Measurements from ENCODE around the gene SPECC1L.

The SPECC1L gene

GRCh38 chr22:24270556-24271385 lies at the start of gene SPECC1L:
SPECC1L (plus strand) TSS chr22:24270831; CDS start chr22:24302232, 31,401 bp downstream.
- H3K27ac ChIP-seq (ENCODE audit: low read depth, low read length): peak within 1 kb of the TSS; percentile 94
- H3K4me1 ChIP-seq (ENCODE audit: control insufficient read depth, insufficient read depth, low read length): peaks cover 15% of the 10 kb centered on the region
- H3K9ac ChIP-seq (ENCODE audit: low read depth, low read length): peak within 1 kb of the TSS; percentile 94

GRCh38 chr22:24224468-24224867 lies 46.2 kb upstream of the SPECC1L start:
- Histone ChIP-seq H3K4me3 (ENCODE audit: low read depth, low read length) (no peak overlapping the region), H3K4me1 (ENCODE audit: control insufficient read depth, insufficient read depth, low read length) (no peaks in the 10 kb centered on the region), H3K27me3 (ENCODE audit: control insufficient read depth, insufficient read depth, low read length) (no peaks in the 10 kb centered on the region), H3K9me3 (ENCODE audit: control insufficient read depth, insufficient read depth, low read length) (no peaks in the 10 kb centered on the region), H3K27ac (ENCODE audit: low read depth, low read length) (no peak overlapping the region), H3K36me3 (ENCODE audit: control insufficient read depth, insufficient read depth, low read length) (no peaks in the 10 kb centered on the region), H3K9ac (ENCODE audit: low read depth, low read length) (no peak overlapping the region)

More at GRCh38 chr22:24270556-24271385, at the start of gene SPECC1L:
- Histone ChIP-seq H3K4me3 (ENCODE audit: low read depth, low read length) (peak within 1 kb of the TSS; percentile 93), H3K9me3 (ENCODE audit: control insufficient read depth, insufficient read depth, low read length) (no peaks in the 10 kb centered on the region), H3K27me3 (ENCODE audit: control insufficient read depth, insufficient read depth, low read length) (no peaks in the 10 kb centered on the region), H3K36me3 (ENCODE audit: control insufficient read depth, insufficient read depth, low read length) (no peaks in the 10 kb centered on the region)

GRCh38 chr22:24225044-24225601 lies 45.5 kb upstream of the SPECC1L start:
- H3K27ac ChIP-seq (ENCODE audit: low read depth, low read length): no peak overlapping the region
- H3K4me3 ChIP-seq (ENCODE audit: low read depth, low read length): no peak overlapping the region
- H3K9me3 ChIP-seq (ENCODE audit: control insufficient read depth, insufficient read depth, low read length): no peaks in the 10 kb centered on the region
- H3K36me3 ChIP-seq (ENCODE audit: control insufficient read depth, insufficient read depth, low read length): no peaks in the 10 kb centered on the region
- no peaks in the 10 kb centered on the region for H3K4me1 ChIP-seq (ENCODE audit: control insufficient read depth, insufficient read depth, low read length)
- H3K9ac ChIP-seq (ENCODE audit: low read depth, low read length): no peak overlapping the region
- no peaks in the 10 kb centered on the region for H3K27me3 ChIP-seq (ENCODE audit: control insufficient read depth, insufficient read depth, low read length)

- H3K4me3 ChIP-seq (ENCODE audit: low read depth, low read length): no peak overlapping the region
- no peaks in the 10 kb centered on the region for H3K9me3 ChIP-seq (ENCODE audit: control insufficient read depth, insufficient read depth, low read length)
- H3K4me1 ChIP-seq (ENCODE audit: control insufficient read depth, insufficient read depth, low read length): peaks cover 5% of the 10 kb centered on the region
- H3K27ac ChIP-seq (ENCODE audit: low read depth, low read length): no peak overlapping the region
- no peaks in the 10 kb centered on the region for H3K27me3 ChIP-seq (ENCODE audit: control insufficient read depth, insufficient read depth, low read length)
- H3K36me3 ChIP-seq (ENCODE audit: control insufficient read depth, insufficient read depth, low read length): no peaks in the 10 kb centered on the region
- no peak overlapping the region for H3K9ac ChIP-seq (ENCODE audit: low read depth, low read length)
Measured at GRCh38 chr22:24225951-24226350, 44.7 kb upstream of the SPECC1L start.

- no peaks in the 10 kb centered on the region for H3K9me3 ChIP-seq (ENCODE audit: control insufficient read depth, insufficient read depth, low read length)
- H3K27ac ChIP-seq (ENCODE audit: low read depth, low read length): no peak overlapping the region
- no peak overlapping the region for H3K9ac ChIP-seq (ENCODE audit: low read depth, low read length)
- peaks cover 7% of the 10 kb centered on the region for H3K4me1 ChIP-seq (ENCODE audit: control insufficient read depth, insufficient read depth, low read length)
- H3K36me3 ChIP-seq (ENCODE audit: control insufficient read depth, insufficient read depth, low read length): no peaks in the 10 kb centered on the region
- no peaks in the 10 kb centered on the region for H3K27me3 ChIP-seq (ENCODE audit: control insufficient read depth, insufficient read depth, low read length)
- H3K4me3 ChIP-seq (ENCODE audit: low read depth, low read length): no peak overlapping the region
Measured at GRCh38 chr22:24230911-24231656, 39.5 kb upstream of the SPECC1L start.

GRCh38 chr22:24231706-24232105 lies 38.9 kb upstream of the SPECC1L start:
- Histone ChIP-seq H3K9ac (ENCODE audit: low read depth, low read length) (no peak overlapping the region), H3K27ac (ENCODE audit: low read depth, low read length) (no peak overlapping the region), H3K4me1 (ENCODE audit: control insufficient read depth, insufficient read depth, low read length) (peaks cover 7% of the 10 kb centered on the region), H3K9me3 (ENCODE audit: control insufficient read depth, insufficient read depth, low read length) (no peaks in the 10 kb centered on the region), H3K36me3 (ENCODE audit: control insufficient read depth, insufficient read depth, low read length) (no peaks in the 10 kb centered on the region), H3K4me3 (ENCODE audit: low read depth, low read length) (no peak overlapping the region), H3K27me3 (ENCODE audit: control insufficient read depth, insufficient read depth, low read length) (no peaks in the 10 kb centered on the region)

GRCh38 chr22:24232124-24232523 lies 38.5 kb upstream of the SPECC1L start:
- H3K4me3 ChIP-seq (ENCODE audit: low read depth, low read length): no peak overlapping the region
- no peak overlapping the region for H3K9ac ChIP-seq (ENCODE audit: low read depth, low read length)
- no peaks in the 10 kb centered on the region for H3K9me3 ChIP-seq (ENCODE audit: control insufficient read depth, insufficient read depth, low read length)
- H3K27ac ChIP-seq (ENCODE audit: low read depth, low read length): no peak overlapping the region
- H3K36me3 ChIP-seq (ENCODE audit: control insufficient read depth, insufficient read depth, low read length): no peaks in the 10 kb centered on the region
- H3K4me1 ChIP-seq (ENCODE audit: control insufficient read depth, insufficient read depth, low read length): peaks cover 7% of the 10 kb centered on the region
- no peaks in the 10 kb centered on the region for H3K27me3 ChIP-seq (ENCODE audit: control insufficient read depth, insufficient read depth, low read length)

GRCh38 chr22:24232725-24233124 lies 37.9 kb upstream of the SPECC1L start:
- H3K27ac ChIP-seq (ENCODE audit: low read depth, low read length): no peak overlapping the region

GRCh38 chr22:24233235-24233634 lies 37.4 kb upstream of the SPECC1L start:
- H3K9me3 ChIP-seq (ENCODE audit: control insufficient read depth, insufficient read depth, low read length): no peaks in the 10 kb centered on the region
- no peak overlapping the region for H3K9ac ChIP-seq (ENCODE audit: low read depth, low read length)
- no peaks in the 10 kb centered on the region for H3K36me3 ChIP-seq (ENCODE audit: control insufficient read depth, insufficient read depth, low read length)
- no peak overlapping the region for H3K4me3 ChIP-seq (ENCODE audit: low read depth, low read length)
- peaks cover 7% of the 10 kb centered on the region for H3K4me1 ChIP-seq (ENCODE audit: control insufficient read depth, insufficient read depth, low read length)
- no peak overlapping the region for H3K27ac ChIP-seq (ENCODE audit: low read depth, low read length)
- H3K27me3 ChIP-seq (ENCODE audit: control insufficient read depth, insufficient read depth, low read length): no peaks in the 10 kb centered on the region

More at GRCh38 chr22:24232725-24233124, 37.9 kb upstream of the SPECC1L start:
- H3K9ac ChIP-seq (ENCODE audit: low read depth, low read length): no peak overlapping the region
- H3K4me1 ChIP-seq (ENCODE audit: control insufficient read depth, insufficient read depth, low read length): peaks cover 7% of the 10 kb centered on the region
- H3K9me3 ChIP-seq (ENCODE audit: control insufficient read depth, insufficient read depth, low read length): no peaks in the 10 kb centered on the region
- H3K36me3 ChIP-seq (ENCODE audit: control insufficient read depth, insufficient read depth, low read length): no peaks in the 10 kb centered on the region
- H3K27me3 ChIP-seq (ENCODE audit: control insufficient read depth, insufficient read depth, low read length): no peaks in the 10 kb centered on the region
- no peak overlapping the region for H3K4me3 ChIP-seq (ENCODE audit: low read depth, low read length)

GRCh38 chr22:24233816-24234215 lies 36.8 kb upstream of the SPECC1L start:
- H3K9me3 ChIP-seq (ENCODE audit: control insufficient read depth, insufficient read depth, low read length): no peaks in the 10 kb centered on the region
- H3K9ac ChIP-seq (ENCODE audit: low read depth, low read length): no peak overlapping the region
- peaks cover 7% of the 10 kb centered on the region for H3K4me1 ChIP-seq (ENCODE audit: control insufficient read depth, insufficient read depth, low read length)
- H3K36me3 ChIP-seq (ENCODE audit: control insufficient read depth, insufficient read depth, low read length): no peaks in the 10 kb centered on the region
- H3K27ac ChIP-seq (ENCODE audit: low read depth, low read length): no peak overlapping the region
- H3K27me3 ChIP-seq (ENCODE audit: control insufficient read depth, insufficient read depth, low read length): no peaks in the 10 kb centered on the region
- H3K4me3 ChIP-seq (ENCODE audit: low read depth, low read length): no peak overlapping the region

GRCh38 chr22:24235315-24235714 lies 35.3 kb upstream of the SPECC1L start:
- no peaks in the 10 kb centered on the region for H3K27me3 ChIP-seq (ENCODE audit: control insufficient read depth, insufficient read depth, low read length)
- H3K9me3 ChIP-seq (ENCODE audit: control insufficient read depth, insufficient read depth, low read length): no peaks in the 10 kb centered on the region
- no peak overlapping the region for H3K27ac ChIP-seq (ENCODE audit: low read depth, low read length)
- H3K4me3 ChIP-seq (ENCODE audit: low read depth, low read length): no peak overlapping the region
- no peak overlapping the region for H3K9ac ChIP-seq (ENCODE audit: low read depth, low read length)
- H3K36me3 ChIP-seq (ENCODE audit: control insufficient read depth, insufficient read depth, low read length): no peaks in the 10 kb centered on the region
- H3K4me1 ChIP-seq (ENCODE audit: control insufficient read depth, insufficient read depth, low read length): peaks cover 7% of the 10 kb centered on the region
